HCT116 (cell line): ENCODE data around the gene ARAP1. TPM values are rescaled to one million over a fixed set of nuclear protein-coding genes. Genes with fewer than 3 reads are reported as not detected.

ENCODE experiments used
- ATAC-seq: fragments of 200-7000 bp; cut with Tn5 transposase; 2 replicates; pipeline ENCODE4 v1.9.1; 2020; ENCODE audit warnings: mild to moderate bottlenecking, moderate library complexity
- BruUV-seq: library from RNA; stranded (reverse); fragments of 400-500 nt; replicated peaks from 2 replicates; lab custom pipeline; 2021; lab: Mats Ljungman, UMichigan
- CTCF ChIA-PET: fragments of 300-600 bp; sonication (Branson Sonifier 250); formaldehyde crosslinking; loops from one replicate; lab custom pipeline; 2021; ENCODE audit warnings: antibody characterized with exemption; lab: Charles Lee
- POLR2A ChIA-PET: fragments of 300-600, 350-600 bp; sonication (Branson Sonifier 250); formaldehyde crosslinking; loops from one replicate; lab custom pipeline; 2021; ENCODE audit warnings: antibody characterized with exemption; lab: Charles Lee
- RAD21 ChIA-PET, 2 experiments: fragments of 300-600 bp; sonication (Branson Sonifier 250); formaldehyde crosslinking; loops; one replicate each; lab custom pipeline; 2023; ENCODE audit warnings: low total read pairs in 2 of 2; ENCODE audit not compliant: uncharacterized antibody in 2 of 2, unreplicated experiment in 2 of 2, low non-redundant PET in 1 of 2; lab: Charles Lee
- DNase-seq: peaks from one replicate; pipeline ENCODE4 v3.0.0-alpha.2; 2010; ENCODE audit warnings: low read depth, low spot score
- H2AFZ ChIP-seq: fragments of 200-600 bp; shearing (Covaris generic), sonication (generic); 2 replicates; pipeline ENCODE4 v1.6.1; 2017; ENCODE audit warnings: low read depth, mixed run types, mixed read lengths, antibody characterized with exemption, low read length; ENCODE audit not compliant: poor library complexity, severe bottlenecking
- H3K27ac ChIP-seq: 2 replicates; pipeline ENCODE4 v1.5.1; 2012; ENCODE audit warnings: low read depth, low read length
- H3K27me3 ChIP-seq: fragments of 200-600 bp; sonication (generic); 2 replicates; pipeline ENCODE4 v1.6.1; 2016; ENCODE audit warnings: mixed run types, low read length, mixed read lengths; ENCODE audit not compliant: insufficient read depth
- H3K36me3 ChIP-seq, 2 experiments: fragments of 200-500 bp in 1 of 2; fragments of 200-600 bp in 1 of 2; sonication (Bioruptor generic) in 1 of 2; sonication (generic) in 1 of 2; 2 replicates each; pipeline versions ENCODE4 v1.5.1 to v1.6.1; 2014 to 2016; ENCODE audit warnings: low read length in 2 of 2, inconsistent platforms in 1 of 2, mixed read lengths in 1 of 2, mixed run types in 1 of 2; ENCODE audit not compliant: insufficient read depth in 2 of 2, control insufficient read depth in 1 of 2
- H3K4me1 ChIP-seq, 2 experiments: fragments of 200-600 bp in 1 of 2; sonication (generic) in 1 of 2; 2 replicates each; pipeline versions ENCODE4 v1.5.1 to v1.6.1; 2012 to 2017; ENCODE audit warnings: low read length in 2 of 2, inconsistent platforms in 1 of 2, mild to moderate bottlenecking in 1 of 2, mixed read lengths in 1 of 2, mixed run types in 1 of 2, moderate library complexity in 1 of 2; ENCODE audit not compliant: insufficient read depth in 2 of 2, control insufficient read depth in 1 of 2
- H3K4me2 ChIP-seq: fragments of 200-600 bp; sonication (generic); 2 replicates; pipeline ENCODE4 v1.6.1; 2017; ENCODE audit warnings: mixed run types, low read length, mixed read lengths
- H3K4me3 ChIP-seq, 2 experiments: fragments of 200-600 bp in 1 of 2; sonication (generic) in 1 of 2; replicated peaks in 1 of 2; 2 replicates each; pipeline ENCODE4 v1.5.1; 2011 to 2016; ENCODE audit warnings: low read length in 2 of 2, control low read depth in 1 of 2, low read depth in 1 of 2, mild to moderate bottlenecking in 1 of 2, mixed read lengths in 1 of 2, mixed run types in 1 of 2
- H3K79me2 ChIP-seq: fragments of 200-600 bp; sonication (generic); 2 replicates; pipeline ENCODE4 v1.6.1; 2017; ENCODE audit warnings: mild to moderate bottlenecking, mixed run types, low read length, moderate library complexity, mixed read lengths; ENCODE audit not compliant: insufficient read depth
- H3K9ac ChIP-seq: fragments of 200-600 bp; sonication (generic); 2 replicates; pipeline ENCODE4 v1.6.1; 2016; ENCODE audit warnings: low read length, mixed read lengths
- H3K9me2 ChIP-seq: fragments of 200-600 bp; sonication (generic), shearing (Covaris generic); 2 replicates; pipeline ENCODE4 v1.6.1; 2017; ENCODE audit warnings: mixed run types, mild to moderate bottlenecking, moderate library complexity; ENCODE audit not compliant: insufficient read depth
- H3K9me3 ChIP-seq, 2 experiments: fragments of 200-500 bp in 1 of 2; fragments of 200-600 bp in 1 of 2; sonication (Bioruptor generic) in 1 of 2; sonication (generic) in 1 of 2; 2 replicates each; pipeline ENCODE4 v1.6.1; 2014 to 2017; ENCODE audit warnings: low read length in 2 of 2, mixed read lengths in 2 of 2, inconsistent platforms in 1 of 2, low read depth in 1 of 2, mild to moderate bottlenecking in 1 of 2, mixed run types in 1 of 2, moderate library complexity in 1 of 2; ENCODE audit not compliant: control insufficient read depth in 1 of 2, insufficient read depth in 1 of 2
- H4K20me1 ChIP-seq: fragments of 200-600 bp; sonication (generic), shearing (Covaris generic); 2 replicates; pipeline ENCODE4 v1.6.1; 2017; ENCODE audit warnings: mixed run types, mild to moderate bottlenecking, moderate library complexity; ENCODE audit not compliant: insufficient read depth
- EZH2phosphoT487 ChIP-seq: fragments of 200-600 bp; IDR thresholded peaks from 2 replicates; pipeline ENCODE4 v1.6.1; 2018; ENCODE audit warnings: antibody characterized with exemption, borderline replicate concordance
- FOSL1 ChIP-seq: IDR thresholded peaks from 2 replicates; pipeline ENCODE4 v1.6.1; 2012; ENCODE audit warnings: low read depth
- MAX ChIP-seq: IDR thresholded peaks from 2 replicates; pipeline ENCODE4 v1.6.1; 2012
- intact Hi-C: fragments of 100-400 bp; cut with micrococcal nuclease; formaldehyde crosslinking; loops from 2 replicates; pipeline ENCODE4 v1.10.0; 2022
- total RNA-seq: library from RNA; stranded (reverse); gene quantifications from one replicate; pipeline ENCODE4 v1.2.1, GENCODE V29; 2021; ENCODE audit not compliant: unreplicated experiment

ARAP1 gene
- total RNA-seq, 1 experiment from 2014 or later: 57.4 TPM

GRCh38 chr11:72759468-72759985, 7.3 kb upstream of the ARAP1 start:
- Histone ChIP-seq H2AFZ (no peak overlapping the region), H3K79me2 (no peaks in the 10 kb centered on the region), H3K9me3 (no peaks in the 10 kb centered on the region), H3K27me3 (no peaks in the 10 kb centered on the region), H4K20me1 (no peaks in the 10 kb centered on the region), H3K27ac (no peak overlapping the region), H3K9ac (no peak overlapping the region), H3K4me3 (no peak overlapping the region), H3K4me2 (no peak overlapping the region), H3K4me1 (no peaks in the 10 kb centered on the region), H3K36me3 (0 out of 4 replicates have a peak, but pooled peaks cover 0 to 2% of the 10 kb centered on the region in 2 experiments), H3K9me2 (no peaks in the 10 kb centered on the region)
- no TSS peak for BruUV-seq
- no peak for TF ChIP-seq MAX
- no peak for TF ChIP-seq FOSL1
- ATAC-seq (no peak), DNase-seq (no peak)
- ChIA-PET RAD21 (no interaction called here), CTCF (no interaction called here), POLR2A (no interaction called here)
- intact Hi-C loops: no loop called here

DNA sequence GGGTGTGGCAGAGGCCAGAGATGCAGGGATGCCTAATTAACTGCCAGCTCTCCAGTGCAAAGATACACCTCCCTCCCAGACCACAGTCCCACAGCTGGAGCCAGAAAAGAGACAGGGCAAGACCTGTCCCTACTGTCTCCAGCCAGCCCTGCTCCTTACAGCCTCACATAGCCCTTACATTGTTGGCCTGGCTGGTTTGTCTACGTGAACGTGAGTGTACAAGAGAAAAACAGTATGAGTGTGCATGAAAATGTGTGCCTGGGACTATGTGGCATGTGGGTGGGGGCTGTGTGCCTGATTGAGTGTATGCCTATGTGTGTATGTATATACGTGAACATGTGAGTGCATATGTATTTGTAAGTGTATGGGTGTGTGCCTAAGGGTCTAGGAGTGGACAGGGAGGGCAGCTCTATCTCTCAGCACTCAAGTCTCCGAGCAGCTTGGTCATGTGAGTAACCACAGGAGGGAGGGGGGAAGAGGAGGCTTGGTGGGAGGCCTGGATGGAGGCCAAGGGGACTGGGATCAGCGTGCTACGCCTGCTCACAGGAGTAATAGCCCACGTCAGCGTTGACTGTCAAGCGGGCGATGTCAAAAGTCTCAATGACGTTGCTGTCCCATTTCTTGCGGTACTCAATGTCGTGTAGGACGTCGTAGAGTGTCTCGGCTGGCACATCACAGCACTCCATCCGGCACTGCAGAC, 6.6 kb upstream of the ARAP1 start:
- no peak for TF ChIP-seq EZH2phosphoT487
- ChIA-PET POLR2A (no interaction called here), CTCF (no interaction called here), RAD21 (no interaction called here)
- no peaks in the 10 kb centered on the region for H3K4me1 ChIP-seq
- intact Hi-C loops: no loop called here
- no peak overlapping the region for H3K4me2 ChIP-seq
- H4K20me1 ChIP-seq: no peaks in the 10 kb centered on the region
- ATAC-seq (no peak), DNase-seq (no peak)
- H3K4me3 ChIP-seq: no peak overlapping the region
- H3K79me2 ChIP-seq: no peaks in the 10 kb centered on the region
- H3K9me2 ChIP-seq: no peaks in the 10 kb centered on the region
- 0 out of 4 replicates have a peak, but pooled peaks cover 0 to 2% of the 10 kb centered on the region in 2 experiments for H3K36me3 ChIP-seq
- no peak overlapping the region for H3K9ac ChIP-seq
- H2AFZ ChIP-seq: no peak overlapping the region
- BruUV-seq: no TSS peak
- H3K27me3 ChIP-seq: no peaks in the 10 kb centered on the region
- H3K27ac ChIP-seq: no peak overlapping the region
- no peaks in the 10 kb centered on the region for H3K9me3 ChIP-seq
